ENCODE data around the gene C20orf96.
"Not testable (repeated sequence)": the region's sequence is repeated elsewhere in the genome, so short reads cannot be mapped to it uniquely, and the experiment has no call there.

Gene C20orf96, protein sequence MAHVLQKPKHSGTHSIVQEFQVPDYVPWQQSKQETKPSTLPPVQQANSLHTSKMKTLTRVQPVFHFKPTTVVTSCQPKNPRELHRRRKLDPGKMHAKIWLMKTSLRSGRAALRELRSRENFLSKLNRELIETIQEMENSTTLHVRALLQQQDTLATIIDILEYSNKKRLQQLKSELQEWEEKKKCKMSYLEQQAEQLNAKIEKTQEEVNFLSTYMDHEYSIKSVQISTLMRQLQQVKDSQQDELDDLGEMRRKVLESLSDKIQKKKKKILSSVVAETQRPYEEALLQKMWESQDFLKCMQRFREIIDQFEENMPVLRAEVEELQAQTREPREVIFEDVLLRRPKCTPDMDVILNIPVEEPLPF

GRCh38 chr20:290084-290831, at the start of gene C20orf96:
Gene C20orf96 (minus strand): TSS chr20:290750. CDS start chr20:290610, 140 bp downstream.
- DNase-seq = peak in 55 of 56 donors; percentile 31 to 90 (median 76)

DNA sequence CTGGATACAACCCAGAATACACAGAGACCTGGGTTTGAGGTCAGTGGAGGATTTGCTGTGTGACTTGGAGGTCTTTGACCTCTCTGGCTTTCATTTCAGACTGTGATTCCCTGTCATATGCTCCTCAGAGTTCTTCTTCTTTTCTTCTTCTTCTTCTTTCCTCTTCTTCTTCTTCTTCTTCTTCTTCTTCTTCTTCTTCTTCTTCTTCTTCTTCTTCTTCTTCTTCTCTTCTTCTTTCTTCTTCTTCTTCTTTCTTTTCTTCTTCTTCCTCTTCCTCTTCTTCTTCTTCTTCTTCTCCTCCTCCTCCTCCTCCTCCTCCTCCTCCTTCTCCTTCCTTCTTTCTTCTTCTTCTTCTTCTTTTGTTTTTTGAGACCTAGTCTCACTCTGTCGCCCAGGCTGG, 45.5 kb upstream of the C20orf96 start:
- DNase-seq = not testable (repeated sequence)

DNA sequence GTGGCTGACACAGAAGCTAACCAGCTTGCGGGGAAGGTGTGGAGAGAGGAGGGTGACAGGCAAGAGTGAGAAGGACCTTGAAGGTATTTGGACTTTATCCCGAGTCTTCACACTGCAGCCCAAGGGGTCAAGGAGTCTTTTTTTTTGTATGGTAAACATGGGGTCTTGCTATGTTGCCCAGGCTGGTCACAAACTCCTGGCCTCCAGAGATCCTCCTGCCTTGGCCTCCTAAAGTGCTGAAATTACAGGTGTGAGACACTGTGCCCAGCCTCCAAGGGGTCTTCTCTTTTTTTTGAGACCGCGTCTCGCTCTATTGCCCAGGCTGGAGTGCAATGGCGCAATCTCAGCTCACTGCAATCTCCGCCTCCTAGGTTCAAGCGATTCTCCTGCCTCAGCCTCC, 44.0 kb upstream of the C20orf96 start:
- no peak for DNase-seq

DNA sequence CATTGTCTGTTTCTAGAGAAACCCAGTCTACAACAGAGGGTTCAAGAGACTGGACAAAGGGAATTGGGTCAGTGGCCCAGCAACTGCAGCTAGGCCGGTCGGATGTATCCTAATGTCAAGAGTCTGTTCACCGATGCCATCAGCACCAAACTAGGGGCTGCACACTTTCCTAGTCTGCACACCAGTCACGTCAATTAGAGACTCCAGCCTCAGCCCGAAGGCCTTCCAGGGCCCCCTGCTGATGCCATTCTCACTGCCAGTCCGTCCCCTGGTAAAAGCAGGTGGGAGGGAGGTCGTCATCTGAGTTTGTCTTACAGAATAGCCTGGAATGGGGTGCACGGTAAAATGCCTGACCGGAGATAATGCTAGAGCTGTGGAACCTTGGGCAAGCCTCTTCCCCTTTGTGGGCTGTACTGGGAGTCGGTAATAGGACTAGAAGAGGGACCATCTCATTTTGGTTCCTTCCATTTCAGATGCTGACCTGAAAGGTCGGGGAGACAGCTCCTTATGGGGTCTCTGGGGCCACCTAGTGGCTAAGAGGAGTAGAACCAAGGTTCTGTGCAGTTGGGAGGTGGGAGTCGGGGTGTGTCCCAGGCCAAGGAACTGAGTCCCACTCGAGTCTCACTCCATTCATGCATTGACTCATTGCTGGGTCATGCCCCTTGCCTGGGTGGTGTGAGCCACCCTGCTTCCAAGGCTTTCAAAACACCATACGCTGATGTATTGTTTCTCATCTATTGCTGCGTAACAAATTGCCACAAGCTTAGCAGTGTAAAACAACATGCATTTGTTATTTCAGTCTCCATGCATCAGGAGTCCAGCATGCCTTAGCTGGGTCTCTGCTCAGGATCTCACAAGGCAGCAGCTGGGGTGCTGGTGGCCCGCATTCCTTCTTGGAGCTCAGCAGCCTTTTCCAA, 39.9 kb upstream of the C20orf96 start:
- DNase-seq = peak in 37 of 56 donors; percentile 13 to 70 (median 35)

- no peak for DNase-seq
These were observed 39.3 kb upstream of the C20orf96 start for GRCh38 chr20:329851-330232.

DNA sequence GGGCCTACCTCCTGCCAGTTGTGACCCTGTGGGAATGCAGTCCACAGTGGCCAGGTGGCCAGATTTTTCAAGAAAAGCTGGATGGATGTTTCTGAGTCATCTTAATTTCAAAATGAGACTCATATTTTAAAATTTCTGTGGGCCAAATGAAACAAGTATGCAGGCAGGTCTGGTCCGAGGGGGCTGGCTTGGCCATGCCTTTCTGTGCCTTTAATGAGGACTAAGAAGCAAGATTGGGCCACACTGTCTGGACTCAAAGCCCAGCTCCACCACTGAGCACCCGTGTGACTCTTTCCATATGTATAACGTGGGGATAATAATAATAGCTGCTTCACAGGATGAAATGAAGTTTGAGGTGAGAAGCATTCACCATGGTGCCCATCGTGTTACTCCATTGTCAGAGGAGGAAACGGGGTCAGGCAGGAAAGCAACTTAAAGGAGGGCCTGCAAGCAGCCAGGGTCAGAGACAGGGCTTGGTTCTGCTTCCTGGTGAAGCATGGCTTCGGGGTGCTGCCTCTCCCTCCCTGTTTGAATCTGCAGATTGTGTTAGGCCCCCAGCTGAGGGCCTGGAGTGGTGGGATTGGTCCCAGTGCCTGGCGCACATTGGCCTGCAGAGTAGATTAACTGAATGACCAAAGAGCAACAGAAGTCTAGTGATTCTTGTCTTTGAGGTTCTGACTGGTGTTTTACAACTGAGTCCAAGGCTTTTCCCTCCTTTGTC, 38.6 kb upstream of the C20orf96 start:
- DNase-seq = no peak

DNA sequence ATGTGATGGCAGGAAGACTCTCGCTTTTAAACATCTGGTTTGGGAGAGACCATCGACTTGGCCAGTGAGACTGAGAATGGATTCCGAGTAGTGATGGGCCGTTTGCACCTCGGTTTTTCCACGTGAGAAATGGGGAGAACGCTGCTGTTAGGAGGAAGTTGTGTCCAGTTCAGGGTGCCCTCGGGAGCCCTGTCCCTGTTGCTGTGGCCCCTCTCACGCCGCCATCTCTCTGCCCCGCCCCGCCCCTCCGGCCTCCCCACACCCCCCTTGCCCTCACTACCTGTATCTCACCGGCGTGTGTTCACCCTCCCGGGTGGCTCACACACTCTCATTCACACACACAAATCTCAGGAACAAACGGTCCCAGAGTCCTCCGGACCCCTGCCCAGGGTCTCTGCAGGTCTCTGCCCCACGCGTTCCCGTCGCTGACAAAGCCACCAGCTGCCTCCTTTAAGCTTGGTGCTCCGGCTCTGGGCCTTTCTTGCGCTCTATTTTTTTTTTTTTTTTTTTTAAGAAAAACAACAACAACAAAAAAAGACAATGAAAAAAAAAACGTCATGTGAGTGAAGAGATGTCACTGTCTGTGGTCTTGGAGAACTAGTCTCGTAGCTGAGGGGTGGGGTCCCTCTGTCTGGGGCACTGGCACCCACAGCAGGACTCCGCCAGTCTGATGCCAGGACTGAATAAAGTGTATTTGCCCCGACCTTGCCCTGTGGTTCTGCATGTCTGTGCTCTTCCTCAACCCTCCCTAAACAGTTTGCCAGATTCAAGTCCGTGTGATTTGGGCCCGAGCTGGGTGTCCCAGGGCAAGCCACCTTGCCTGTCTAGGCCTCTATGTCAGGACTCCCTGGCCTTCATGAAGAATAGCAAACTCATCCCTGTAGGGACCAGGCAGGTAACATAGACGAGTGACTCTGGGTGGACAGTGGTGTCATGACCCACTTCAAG, 37.8 kb upstream of the C20orf96 start:
- DNase-seq = no peak

GRCh38 chr20:327186-328026, 36.9 kb upstream of the C20orf96 start:
- peak in 53 of 56 donors; percentile 27 to 96 (median 78) for DNase-seq

DNA sequence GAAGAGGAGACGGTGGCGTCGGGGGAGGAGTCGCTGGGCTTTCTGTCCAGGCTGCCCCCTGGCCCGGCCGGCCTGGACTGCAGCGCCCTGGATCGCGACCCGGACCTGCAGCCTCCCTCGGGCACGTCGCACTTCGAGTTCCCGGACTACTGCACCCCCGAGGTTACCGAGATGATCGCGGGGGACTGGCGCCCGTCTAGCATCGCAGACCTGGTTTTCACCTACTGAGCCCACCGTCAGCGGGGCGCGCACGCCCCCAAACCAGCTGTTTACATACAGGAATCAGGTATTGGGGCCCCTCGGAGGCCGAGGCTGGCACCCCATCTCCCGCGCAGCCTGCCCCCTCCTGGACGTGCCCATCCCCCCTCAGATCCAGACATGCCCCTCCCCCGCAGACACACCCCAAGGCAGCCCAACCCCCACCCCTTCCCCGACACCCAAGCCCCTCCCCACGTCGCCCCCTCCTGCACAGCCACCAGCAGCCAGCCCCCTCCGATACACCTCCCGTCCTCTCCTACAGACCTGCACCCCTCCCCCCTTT, 36.2 kb upstream of the C20orf96 start:
- DNase-seq = peak in 9 of 56 donors; percentile 45 to 96 (median 63)

- peak in 49 of 56 donors; percentile 16 to 75 (median 55) for DNase-seq
These were observed 35.5 kb upstream of the C20orf96 start for GRCh38 chr20:325889-326644.

DNA sequence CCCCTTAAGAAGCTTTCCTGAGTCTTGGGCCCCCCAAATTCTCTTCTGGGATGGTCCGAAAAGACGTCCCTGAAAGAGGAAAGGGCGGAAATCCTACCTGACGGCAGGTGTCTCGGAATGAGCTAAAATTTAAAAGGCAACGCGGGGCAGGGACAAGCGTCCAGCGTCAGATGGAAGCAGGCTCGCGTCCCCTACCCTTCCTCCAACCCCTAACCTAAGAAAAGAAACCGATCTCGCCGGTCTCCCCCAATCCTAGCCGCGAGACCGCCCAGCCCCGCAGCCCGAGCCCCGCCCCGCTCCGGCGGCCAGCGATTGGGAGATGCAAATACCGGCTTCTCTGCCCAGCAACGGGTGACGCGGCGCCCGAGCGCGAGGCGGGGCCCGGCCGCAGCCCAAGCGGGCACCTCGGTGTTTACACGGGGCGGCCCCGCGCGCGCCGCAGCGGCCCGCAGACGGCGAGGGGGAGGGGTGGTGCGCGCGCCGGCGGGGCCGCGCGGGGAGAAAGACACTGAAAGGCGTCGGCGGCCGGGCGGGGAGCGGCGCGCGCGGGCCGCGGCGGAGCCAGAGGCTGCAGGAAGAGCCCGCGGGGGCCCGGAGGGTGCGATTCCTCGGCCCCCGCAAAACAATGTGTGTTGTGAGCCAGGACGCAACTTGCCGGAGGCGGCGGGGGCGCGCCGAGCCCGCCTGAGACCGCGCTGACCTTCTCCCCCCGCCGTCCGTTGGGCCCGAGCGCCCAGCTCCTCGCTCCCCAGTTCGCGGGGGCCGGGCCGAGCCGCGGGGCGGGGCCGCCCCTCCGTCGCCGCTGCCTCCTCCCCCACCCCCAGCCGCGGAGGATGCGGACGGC, 34.7 kb upstream of the C20orf96 start, which contains the start of gene SOX12:
Gene SOX12, plus strand, starts transcription at position 508 of the 844 bp plus-strand sequence. CDS start 373 bp downstream, outside the sequence.
- peak; percentile 39 to 100 (median 94) for DNase-seq

DNA sequence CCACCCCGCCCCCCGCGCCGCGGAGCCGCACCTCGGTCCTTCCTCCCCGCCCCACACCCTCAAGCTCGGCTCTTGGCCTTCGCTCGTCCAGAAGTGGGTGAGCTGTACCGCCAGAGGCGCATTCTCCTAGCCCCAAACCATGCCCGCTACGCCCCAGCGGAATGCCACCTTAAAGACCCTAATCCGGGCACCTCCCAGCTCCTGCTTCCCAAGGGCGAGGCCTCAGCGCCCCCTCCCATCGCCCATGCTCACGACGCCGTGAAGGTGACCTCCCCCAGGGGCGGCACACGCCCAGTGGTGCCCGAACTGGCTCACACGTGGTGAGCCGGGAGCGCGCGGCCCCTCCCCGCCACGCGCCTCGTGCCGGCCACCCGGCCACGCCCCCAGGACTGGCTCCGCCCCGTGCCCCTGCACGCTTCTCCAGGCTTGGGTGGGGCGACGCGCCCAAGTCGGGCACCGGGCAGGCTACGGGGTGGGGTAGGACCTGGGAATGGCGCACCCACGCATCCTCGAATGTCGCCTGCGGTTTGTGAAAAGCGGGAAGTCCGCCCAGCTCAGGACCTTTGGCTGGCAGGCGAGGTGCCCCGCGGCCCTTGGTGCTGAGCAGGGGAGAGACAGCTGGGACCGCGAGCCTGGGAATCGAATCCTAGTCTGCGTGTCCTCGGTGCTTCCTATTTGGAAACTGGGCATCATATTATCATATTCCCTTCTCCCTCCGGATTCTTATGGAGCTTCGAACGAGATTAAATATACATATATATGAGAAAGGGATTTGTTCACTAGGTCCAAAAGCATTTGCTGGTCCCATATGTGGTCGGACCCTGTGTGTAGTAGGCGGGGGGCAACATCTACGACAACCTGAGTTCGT, 33.9 kb upstream of the C20orf96 start:
- DNase-seq = peak in 52 of 56 donors; percentile 33 to 86 (median 69)

DNA sequence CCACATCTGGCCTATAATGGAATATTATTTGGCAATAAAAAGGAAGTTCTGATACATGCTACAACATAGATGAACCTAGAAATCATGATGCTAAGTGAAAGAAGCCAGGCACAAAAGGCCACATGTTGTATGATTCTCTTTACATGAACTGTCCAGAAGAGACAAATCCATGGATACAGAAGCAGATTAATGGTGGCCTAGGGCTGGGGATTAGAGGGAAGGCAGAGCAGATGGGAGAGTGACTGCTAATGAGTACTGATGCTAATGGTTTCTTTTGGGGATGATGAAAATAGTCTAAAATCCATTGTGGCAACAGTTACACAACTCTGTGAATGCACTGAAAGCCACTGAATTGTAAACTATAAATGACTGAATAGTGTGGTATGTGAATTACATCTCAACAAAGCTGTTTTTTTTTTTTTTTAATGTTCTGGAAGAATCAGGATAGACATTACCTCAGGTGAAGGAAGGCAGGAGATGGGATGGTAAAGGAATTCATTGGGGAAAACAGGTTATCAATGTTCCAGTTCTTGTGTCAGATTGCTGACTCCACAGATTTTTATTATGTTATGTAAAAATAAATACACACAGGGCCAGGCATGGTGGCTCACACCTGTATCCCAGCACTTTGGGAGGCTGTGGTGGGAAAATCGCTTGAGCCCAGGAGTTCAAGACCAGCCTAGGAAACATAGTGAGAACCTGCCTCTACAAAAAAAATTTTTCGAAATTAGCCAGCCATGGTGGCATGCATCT, 25.9 kb upstream of the C20orf96 start:
- no peak for DNase-seq

DNA sequence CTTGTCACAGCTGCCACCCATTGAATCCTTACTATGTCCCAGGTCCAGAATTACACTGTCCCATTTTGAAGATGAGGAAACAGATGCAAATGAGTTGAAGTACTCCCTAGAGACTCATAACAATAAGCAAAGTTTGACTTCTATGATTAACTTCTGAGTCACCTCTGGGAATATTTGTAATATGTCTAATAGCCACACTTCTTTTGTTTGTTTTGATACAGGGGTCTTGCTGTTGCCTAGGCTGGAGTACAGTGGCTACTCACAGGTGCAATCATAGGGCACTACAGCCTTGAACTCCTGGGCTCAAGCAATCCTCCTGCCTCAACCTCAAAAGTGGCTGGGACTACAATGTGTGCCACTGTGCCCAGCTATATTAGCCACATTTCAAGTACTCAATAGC, 23.4 kb upstream of the C20orf96 start:
- DNase-seq = no peak

DNA sequence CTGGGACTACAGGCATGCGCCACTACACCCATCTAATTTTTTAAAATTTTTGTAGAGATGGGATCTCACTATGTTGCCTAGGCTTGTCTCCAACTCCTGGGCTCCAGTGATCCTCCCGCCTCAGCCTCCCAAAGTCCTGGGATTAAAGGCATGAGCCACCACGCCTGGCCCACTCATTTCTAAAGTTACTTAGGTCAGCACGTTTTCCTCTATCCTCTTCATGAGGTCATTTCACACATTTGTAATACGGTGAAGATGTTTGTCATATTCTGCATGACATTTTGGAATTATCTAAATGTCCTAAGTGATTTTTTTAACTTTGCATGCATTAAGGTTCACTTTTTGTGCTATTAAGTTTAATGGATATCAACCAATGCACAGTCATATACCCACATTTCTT, 22.9 kb upstream of the C20orf96 start:
- DNase-seq = no peak
